ENCODE data around the gene KDM8.
"Not testable (repeated sequence)": the region's sequence is repeated elsewhere in the genome, so short reads cannot be mapped to it uniquely, and the experiment has no call there.

Gene KDM8

DNA sequence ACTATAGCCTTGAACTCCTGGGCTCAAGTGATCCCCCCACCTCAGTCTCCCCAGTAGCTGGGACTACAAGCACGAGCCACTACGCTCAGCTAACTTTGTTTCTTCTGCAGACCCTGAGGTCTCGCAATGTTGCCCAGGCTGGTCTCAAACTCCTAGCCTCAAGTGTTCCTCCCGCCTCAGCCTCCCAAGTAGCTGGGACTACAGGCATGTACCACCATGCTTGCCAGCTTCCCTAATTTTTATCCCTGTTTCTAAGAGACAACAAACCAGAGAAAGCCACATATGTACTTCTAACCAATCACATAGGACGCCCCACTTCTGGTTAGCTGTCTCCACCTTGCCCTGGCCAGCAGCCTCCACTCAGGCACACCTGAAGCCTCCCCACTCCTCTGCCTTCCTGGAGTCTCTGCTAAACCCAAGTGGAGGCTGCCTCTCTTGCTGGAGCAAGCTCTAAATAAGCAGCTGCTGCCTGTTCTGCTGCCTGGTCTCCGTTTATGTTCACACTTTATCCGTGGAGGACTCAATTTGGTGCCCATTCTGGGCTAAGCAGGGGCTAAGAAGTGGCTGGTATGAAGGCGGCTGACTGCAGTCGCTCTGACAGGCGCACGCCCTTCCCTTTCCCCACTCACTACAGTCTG is 40.5 kb downstream of the KDM8 start:
- DNase-seq (ENCODE audit: low read depth in 3 of 3) = no peak

DNA sequence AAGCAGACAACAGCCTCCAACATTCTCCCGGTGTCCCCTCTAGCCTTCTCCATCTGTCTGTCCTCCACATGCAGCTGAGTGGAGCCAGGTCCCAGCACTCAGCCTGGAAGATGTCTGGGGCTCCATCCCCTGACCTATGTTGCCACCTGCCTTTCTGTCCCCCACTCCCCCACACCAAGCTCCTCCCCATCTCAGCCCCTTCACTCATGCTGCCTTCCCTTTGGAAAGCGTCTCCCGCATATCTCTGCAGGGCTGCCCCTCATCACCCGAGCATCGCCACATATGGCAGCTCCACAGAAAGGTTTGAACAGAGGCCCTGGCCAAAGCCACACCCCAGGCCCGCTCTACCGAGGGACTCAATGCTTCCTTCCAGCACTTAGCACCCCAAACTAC is 41.0 kb downstream of the KDM8 start:
- no peak for DNase-seq (ENCODE audit: low read depth in 3 of 3)

DNA sequence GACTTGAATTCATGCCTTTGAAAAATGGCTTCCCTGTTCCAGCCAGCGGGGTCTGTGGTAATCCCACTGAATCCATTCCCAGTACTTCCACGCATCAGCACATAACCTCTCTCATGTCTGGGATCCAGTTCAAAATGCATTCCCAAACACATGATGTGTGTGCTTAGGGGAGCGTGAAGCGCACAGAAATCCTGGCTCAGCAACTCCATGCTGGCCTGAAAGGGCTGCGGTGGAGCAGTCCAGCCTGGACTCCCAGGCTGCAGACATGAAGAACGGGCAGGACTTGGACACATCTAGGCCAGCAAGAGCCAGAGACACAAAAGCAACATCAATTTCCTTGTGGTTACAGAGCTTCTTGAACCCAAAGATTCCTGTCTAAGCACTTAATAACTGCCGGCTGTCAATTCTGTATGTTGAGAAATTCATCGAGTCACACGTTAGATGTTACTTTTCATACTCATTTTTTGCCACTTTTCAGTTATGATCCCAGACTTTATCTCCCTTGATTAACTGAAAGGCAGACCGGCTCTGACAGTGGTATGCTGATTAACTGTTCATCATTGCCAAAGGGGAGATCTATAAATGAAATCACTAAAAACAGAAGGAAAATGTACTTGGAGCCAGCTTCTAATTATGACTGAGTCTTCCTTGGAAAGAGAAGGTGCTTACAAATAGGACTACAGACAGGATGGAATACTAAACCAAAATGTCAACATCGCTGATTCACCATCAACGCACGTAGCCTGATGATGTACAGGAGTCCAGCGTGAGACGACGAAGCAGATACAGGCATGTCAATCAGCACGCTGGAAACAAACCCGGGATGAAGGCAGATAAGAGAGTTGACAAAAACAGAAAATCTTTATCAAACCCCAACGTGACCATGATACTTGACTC is 42.2 kb downstream of the KDM8 start:
- peak in 1 of 3 experiments; percentile 60 for DNase-seq (ENCODE audit: low read depth in 3 of 3)

DNA sequence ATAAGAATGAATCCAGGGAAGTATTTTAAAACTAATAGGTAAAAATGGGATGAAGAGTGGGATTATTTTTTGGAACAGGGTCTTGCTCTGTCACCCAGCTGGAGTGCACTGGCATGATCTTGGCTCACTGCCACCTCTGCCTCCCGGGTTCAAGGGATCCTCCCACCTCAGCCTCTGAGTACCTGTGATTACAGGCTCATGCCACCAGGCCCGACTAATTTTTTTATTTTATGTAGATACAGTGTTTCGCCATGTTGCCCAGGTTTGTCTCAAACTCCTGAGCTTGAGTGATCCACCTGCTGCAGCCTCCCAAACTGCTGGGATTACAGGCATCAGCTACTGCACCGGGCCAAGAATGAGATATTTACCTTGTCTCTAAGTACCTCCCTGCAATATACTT is 43.1 kb downstream of the KDM8 start:
- no peak for DNase-seq (ENCODE audit: low read depth in 3 of 3)

DNA sequence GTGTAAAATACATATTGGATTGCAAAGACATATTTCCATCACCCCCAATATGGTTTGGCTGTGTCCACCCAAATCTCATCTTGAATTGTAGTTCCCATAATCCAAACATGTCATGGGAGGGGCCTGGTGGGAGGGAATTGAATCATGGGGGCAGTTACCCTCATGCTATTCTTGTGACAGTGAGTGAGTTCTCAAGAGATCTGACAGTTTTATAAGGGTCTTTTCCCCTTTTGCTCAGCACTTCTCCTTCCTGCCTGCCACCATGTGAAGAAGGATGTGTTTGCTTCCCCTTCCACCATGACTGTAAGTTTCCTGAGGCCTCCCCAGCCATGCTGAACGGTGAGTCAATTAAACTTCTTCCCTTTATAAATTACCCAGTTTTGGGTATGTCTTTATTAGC is 43.8 kb downstream of the KDM8 start:
- DNase-seq (ENCODE audit: low read depth in 3 of 3) = not testable (repeated sequence)

DNA sequence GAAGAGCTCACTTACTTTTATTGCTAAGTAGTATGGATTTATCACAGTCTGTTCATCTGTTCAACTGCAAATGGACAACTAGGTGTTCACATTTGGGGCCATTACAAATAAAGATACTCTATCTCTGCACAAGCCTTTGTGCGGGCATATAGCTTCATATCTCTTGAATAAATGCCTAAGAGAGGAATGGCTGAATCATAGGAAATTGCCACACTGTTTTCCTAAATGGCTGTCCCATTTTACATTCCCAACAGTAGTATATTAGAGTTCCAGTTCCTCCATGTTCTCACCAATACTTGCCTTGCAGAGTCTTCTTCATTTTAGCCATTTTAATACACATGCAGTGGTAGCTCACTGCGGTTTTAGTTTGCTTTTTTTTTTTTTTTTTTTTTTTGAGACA is 44.7 kb downstream of the KDM8 start:
- no peak for DNase-seq (ENCODE audit: low read depth in 3 of 3)

DNA sequence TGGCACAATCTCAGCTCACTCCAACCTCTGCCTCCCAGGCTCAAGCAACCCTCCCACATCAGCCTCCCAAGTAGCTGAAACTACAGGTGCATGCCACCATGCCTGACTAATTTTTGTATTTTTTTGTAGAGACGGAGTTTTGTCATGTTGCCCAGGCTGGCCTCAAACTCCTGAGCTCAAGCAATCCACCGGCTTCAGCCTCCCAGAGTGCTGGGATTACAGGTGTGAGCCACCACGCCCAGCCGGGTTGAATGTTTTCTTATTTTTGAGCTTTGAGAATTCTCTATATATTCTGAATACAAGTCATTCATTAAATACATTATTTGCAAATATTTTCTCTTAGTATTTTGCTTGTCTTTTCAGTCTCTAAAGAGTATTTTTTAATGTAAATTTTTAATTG is 45.6 kb downstream of the KDM8 start:
- DNase-seq (ENCODE audit: low read depth in 3 of 3) = not testable (repeated sequence)

DNA sequence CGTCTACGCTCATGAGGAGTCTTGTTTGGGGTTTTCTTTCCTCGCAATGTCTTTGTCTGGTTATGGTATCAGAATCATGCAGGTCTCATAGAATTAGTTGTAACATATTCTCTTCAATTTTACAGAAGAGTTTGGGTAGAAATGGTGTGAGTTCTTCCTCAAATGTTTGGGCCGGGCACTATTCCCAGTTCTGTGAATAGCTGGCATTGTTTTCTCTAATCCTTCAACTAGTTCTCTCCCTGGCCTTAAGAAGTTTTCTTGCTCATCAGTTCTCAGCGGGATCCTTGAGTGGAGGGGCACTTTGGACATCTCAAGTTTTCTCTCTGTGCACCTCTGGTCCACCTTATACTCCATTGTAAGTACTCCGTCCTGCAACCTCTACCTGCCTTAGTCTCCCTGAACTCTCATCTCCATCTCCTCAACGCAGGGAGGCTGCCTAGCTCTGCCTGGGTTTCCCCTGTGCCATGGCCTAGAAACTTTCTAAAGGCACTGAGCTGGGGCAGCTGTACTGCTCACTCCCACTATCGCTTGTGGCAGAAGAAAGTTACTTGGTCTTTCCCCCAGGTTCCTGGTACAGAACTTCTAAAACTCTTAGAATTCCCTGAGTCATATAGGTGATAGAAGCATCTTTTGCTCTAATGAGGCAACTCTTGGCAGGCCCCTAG is 48.3 kb downstream of the KDM8 start:
- DNase-seq (ENCODE audit: low read depth in 3 of 3) = no peak

DNA sequence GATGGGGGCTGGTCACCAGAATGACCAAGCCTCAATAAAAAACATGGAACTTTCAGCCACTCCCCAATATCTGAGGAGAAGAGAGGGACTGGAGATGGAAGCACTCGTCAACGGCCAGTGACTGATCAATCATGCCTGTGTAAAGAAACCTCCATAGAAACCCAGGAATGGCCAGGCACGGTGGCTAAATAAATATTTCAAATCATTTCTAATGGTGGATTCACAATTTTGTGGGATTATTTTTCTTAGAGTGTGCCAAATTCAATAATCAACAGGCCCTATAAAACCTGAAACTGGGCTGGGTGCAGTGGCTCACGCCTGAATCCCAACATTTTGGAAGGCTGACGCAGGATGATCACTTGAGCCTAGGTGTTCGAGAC is 48.9 kb downstream of the KDM8 start:
- DNase-seq (ENCODE audit: low read depth in 3 of 3) = no peak

DNA sequence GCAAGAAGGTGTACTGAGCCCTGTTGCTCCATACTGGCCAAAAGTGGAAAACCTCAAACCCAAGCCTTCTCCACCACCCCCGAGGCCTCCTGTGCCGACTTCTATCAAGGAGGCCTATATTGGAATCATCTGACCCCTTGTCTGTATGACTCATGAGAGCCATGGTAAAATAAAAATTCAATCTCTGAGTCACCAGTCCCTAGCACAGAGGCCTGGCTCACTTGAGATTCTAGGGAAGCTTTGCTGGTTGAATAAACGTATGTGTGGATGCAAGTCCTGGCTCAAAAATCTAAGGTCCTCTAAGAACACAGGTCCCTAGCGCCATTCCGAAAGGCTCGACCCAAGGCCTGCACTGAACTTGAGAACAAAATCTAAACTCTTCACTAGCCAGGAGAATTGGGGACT is 50.2 kb downstream of the KDM8 start:
- DNase-seq (ENCODE audit: low read depth in 3 of 3) = no peak

DNA sequence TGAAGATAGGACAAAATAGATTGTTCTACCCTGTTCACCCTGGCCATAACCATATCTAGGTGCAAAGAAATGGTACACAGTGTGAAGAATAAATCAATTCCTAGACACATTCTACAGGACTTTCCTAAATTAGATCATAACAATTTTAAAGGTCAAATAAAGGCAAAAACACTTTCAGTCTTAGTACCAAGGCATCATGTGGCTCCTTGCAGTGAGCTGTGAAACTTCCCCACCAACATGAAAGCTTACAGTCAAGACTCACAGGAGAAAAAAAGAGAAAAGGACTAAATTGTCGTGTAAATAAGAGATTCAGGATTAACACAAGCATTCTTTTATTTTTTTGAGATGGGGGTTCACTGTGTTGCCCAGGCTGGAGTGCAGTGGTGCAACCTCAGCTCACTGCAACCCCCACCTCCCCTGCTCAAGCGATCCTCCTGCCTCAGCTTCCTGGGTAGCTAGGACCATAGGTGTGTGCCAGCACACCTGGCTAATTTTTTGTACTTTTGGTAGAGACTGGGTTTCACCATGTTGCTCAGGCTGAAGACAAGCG is 51.0 kb downstream of the KDM8 start:
- no peak for DNase-seq (ENCODE audit: low read depth in 3 of 3)

DNA sequence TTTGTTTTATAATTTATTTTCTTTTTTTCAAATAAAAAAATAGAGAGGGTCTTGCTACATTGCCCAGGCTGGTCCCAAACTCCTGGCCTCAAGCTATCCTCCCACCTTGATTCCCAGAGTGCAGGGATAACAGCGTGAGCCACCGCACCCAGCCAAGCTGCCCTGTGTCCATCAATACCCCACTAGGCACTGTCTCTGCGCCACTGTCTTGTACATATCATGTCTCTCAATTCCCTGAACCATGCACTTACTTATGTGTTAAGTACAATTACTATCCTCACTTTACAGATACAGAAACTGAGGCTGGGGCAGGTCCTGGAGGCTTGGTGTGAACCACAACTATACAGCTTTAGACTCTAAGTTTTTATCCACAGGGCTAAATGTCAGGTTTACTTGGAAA is 53.5 kb downstream of the KDM8 start:
- no peak for DNase-seq (ENCODE audit: low read depth in 3 of 3)

DNA sequence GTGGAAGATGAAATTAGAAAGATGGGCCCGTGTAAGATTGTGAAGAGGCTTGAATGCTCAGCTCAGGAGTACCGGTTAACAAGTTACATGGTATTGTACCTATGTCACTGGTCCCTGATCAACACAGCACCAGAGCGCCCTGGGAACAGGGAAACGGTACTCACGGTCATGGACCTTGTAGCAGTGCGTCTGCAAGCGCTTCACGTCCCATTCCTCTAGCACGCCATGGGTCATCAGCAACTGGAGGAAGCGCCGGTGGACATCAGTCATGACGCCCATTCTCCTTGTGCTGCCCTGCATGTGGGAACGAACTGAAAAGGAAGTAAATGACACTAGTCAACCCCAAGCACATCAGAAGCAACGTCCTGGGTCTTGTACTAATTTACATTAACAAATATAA is 53.9 kb downstream of the KDM8 start:
- no peak for DNase-seq (ENCODE audit: low read depth in 3 of 3)

DNA sequence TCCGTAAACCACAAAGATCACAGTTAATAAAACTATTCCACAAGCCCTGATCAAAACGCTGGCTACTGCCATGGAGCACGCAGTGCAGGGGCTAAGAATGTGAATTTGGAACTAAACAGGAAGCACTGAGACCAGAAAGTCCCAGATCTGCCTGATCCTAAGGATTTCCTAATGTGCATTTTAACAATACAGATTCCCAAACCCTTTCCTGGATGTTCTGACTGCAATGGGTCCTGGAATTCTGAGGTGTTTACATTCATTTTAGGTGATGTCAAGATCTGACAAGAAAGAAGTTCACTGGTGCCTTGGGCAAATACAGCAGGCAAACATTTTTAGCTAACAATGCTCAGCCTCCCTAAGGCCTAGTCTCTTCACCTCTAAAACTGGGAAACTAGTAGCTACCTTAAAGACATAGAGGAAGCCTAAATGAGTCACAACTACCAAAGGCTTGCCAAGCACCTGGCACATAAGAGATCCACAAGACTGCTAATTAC is 55.0 kb downstream of the KDM8 start:
- no peak for DNase-seq (ENCODE audit: low read depth in 3 of 3)

DNA sequence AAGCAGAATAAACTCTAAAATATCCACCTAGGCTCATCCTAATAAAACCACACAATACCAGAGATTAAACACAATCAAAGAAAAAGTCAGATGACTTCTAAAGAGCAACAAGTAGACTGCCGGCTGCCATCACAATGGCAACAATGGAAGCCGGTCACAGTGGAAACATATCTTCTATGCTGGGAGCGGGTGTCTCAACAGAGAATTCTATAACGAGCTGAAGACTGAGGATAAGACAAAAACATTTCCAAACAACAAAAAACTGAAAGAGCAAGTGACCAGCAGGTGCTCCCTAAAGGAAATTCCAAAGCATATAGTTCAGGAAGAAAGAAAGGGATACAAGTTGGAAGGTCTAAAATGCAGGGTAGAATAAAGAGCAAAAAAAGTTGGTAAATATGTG is 56.4 kb downstream of the KDM8 start:
- DNase-seq (ENCODE audit: low read depth in 3 of 3) = no peak

DNA sequence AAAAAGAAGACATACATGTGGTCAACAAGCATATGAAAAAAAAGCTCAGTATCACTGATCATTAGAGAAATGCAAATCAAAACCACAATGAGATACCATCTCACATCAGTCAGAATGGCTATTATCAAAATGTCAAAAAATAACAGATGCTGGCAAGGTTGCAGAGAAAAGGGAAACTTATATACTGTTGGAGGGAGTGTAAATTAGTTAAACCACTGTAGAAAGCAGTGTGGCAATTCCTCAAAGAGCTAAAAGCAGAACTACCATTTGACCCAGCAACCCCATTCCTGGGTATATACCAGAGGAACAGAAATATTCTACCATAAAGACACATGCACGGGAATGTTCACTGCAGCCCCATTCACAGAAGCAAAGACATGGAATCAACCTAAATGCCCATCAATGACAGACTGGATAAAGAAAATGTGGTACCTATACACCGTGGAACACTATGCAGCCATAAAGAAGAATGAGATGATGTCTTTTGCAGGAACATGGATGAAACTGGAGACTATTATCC is 59.6 kb downstream of the KDM8 start:
- not testable (repeated sequence) for DNase-seq (ENCODE audit: low read depth in 3 of 3)

DNA sequence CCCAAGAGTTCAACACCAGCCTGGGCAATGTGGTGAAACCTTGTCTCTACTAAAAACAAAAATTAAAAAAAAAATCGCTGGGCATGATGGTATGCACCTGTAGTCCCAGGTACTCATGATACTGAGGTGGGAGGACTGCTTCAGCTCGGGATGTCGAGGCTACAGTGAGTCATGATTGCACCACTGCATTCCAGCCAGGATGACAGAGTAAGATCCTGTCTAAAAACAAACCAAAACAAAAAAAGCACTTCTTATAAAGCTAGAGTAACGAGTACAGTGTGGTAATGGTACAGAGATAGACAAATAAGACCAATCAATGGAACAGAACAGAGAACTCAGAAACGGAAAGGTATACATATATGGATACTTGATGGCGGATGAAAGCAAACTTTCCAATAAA is 60.8 kb downstream of the KDM8 start:
- DNase-seq (ENCODE audit: low read depth in 3 of 3) = no peak

DNA sequence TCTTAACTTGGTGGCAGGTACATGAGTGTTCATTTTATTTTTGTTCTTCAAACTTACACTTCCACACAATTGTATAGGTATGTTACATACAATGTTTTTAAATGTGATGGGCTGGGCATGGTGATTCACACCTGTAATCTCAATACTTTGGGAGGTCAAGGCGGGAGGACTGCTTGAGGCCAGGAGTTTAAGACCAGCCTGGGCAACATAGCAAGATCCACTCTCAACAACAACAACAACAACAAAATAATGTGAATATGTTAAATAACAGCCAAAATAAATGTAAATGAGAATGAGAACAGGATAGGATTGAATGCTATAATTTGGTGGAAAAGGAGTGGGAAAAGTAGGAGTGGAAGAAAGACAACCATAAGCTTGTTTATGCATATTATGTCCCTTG is 62.7 kb downstream of the KDM8 start:
- no peak for DNase-seq (ENCODE audit: low read depth in 3 of 3)

DNA sequence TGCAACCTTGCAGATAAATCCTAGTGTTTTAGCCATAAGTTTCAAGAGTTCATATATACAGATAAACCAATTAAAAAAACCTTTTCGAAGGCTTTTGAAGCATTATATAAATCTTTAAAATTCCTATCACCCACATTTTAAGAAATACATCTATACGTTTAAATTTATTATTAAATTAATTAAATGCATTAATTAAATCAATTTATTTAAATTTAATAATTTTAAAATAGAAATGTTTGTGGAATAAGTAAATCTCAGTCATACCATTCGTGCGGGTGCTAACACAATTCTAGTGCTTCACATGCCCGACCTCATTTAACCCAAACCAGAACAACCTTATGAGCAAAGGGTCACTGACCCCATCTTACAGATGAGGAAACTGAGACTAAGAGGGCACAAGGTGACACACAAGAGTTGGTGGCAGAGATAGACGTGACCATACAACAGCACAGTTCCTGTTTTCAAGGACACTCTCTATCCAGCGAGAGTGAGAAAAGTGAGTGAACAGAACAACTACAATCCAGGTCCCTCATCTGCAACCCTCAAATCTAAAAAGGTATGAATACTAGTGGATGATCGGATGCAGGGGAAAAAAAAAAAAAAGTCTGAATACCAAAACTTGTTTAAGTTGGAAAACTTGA is 63.8 kb downstream of the KDM8 start:
- no peak for DNase-seq (ENCODE audit: low read depth in 3 of 3)

DNA sequence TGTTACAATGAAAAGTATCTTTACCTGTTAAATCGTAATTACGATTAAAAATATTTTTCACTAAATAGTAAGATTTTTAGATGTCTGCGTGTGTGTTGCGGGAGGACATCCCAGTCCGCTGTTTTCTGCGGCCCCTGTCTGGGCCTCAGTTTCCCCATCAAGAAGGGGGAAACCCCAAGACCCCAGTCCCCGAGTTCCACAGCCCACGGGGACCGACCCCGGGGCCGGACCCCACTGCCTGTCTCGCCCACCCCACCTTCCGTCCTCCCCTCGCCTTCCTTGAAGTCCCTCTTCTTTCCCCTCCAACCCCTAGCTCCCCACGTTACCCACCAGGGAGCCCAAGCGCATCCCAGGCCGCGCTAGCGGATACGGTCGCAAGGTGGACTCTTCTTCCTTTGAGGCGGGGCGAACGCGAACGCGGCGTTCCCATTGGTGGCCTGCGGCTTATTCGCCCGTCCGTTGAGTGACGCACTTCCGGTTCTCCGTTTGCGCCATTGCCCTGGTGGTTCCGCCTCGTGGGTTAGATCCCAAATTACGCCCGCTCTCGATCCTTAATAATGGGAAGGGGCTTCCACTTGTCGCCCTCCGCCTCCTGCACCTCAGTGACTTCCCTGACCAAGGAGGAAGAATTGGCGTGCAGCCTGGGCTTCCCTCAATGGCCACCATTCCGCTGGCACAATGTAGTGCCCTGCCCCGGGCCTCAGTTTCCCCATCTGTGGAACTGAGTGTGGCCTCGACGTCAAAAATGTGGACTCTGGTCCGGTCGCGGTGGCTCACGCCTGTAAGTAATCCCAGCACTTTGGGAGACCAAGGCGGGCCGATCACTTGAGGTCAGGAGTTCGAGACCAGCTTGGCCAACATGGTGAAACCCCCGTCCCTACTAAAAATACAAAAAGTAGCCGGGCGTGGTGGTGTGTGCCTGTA is 65.3 kb downstream of the KDM8 start, which contains the start of gene NSMCE1:
Gene NSMCE1 (minus strand): TSS at position 397 of the 924 bp plus-strand sequence. CDS start 11,202 bp downstream, outside the sequence.
- peak; percentile 96 to 99 (median 97) for DNase-seq (ENCODE audit: low read depth in 3 of 3)
